ENCODE results near the gene CDK14.

DNA sequence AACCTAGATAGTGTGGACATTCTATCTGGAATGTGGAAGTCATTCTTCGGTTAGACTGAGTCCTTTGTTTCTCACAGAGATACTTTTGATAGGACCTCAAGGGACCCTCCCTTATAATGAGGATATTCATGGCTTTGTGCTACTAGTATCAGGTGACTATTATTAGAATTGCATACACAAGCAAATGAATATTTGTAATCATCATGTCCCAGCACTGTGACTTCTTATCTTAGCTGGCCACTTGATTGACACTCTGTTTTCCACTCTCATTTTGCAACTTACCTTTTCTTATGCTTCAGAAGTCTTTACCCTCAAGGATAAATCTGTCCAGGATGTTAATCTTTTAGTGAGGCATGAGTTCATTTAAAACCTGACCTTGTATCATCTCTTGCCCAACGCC, 399.9 kb downstream of the CDK14 start:
- TF ChIP-seq POLR2A (IDR thresholded peaks at IDR 0.05) (no peak), CTCF (IDR thresholded peaks at IDR 0.05) (no peak)

Measured in esophagus squamous epithelium (tissue), 4 donors.